Activated T-cell treated with anti-CD3 and anti-CD28 coated beads, Interleukin-2, amount 50 U/mL, for 1 hour (primary cell): ENCODE results near the gene CD247.

Experiments
- DNase-seq: peaks from one replicate; pipeline ENCODE4 v3.0.0-alpha.2; 2020

CD247 gene

GRCh38 chr1:167541610-167542009 lies 23.3 kb upstream of the CD247 start:
- DNase-seq: no peak

GRCh38 chr1:167541003-167541402 lies 22.7 kb upstream of the CD247 start:
- no peak for DNase-seq

GRCh38 chr1:167538657-167539056 lies 20.3 kb upstream of the CD247 start:
- DNase-seq: no peak

DNA sequence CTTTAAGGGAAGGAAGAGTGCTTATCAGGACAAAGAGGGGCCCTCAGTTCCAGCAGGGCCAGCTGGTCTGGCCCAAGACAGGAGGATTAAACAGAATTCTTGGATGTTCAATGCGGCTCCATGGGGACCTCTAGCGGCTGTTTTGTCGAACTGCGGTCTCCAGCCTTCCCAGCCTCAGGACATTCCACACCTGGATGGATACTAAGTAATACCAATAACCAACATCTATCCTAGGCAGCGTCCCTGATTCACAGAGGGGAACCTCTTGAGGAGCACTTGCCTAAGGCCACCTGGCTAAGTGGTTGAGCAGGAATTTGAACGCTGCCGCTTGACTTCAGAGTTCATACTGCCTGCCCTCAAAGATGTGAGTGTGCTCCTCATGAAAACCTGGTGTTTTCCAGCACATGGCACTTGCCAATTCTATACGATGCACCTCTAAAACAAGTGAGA lies 15.5 kb upstream of the CD247 start:
- DNase-seq: peak; percentile 73

DNA sequence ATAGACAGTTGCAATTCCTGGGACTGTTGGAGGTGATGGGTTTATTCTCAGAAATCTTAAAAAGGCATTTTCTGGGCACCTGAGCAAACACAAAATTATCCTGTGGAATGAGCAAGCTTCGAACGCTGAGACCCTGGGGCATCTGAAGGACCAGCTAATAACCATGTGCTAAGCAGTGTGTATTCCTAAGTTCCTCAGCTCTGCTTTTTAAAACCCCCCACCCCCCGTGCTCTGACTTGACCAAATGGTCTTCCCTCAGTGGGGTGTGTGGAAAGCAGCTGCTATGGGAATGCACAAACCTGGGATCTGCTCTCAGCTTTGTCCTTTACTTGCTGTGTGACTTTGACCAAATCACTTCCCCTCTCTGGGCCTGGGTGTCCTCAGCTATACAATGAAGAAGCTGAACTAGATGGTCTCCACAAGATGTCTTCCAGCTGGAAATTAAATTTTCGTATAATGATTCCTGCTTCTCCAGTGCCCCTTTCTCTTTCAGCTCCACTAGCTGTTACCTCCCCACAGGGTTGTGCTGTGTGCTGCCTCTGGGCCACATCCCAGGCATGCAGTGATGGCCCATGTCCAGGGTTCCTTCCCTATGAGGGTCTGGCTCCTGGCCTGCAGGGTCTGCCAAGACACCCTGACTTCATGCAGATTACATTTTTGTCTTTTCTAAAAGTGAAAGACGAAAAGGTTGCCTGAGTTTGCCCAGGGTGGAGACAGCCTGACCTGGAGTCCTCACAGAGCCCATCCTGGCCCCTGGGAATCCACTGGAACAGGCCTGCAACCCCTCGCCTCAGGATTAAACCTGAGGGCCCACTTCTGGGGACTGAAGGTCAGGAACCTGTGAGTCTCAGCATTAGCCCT lies 14.9 kb upstream of the CD247 start:
- no peak for DNase-seq

DNA sequence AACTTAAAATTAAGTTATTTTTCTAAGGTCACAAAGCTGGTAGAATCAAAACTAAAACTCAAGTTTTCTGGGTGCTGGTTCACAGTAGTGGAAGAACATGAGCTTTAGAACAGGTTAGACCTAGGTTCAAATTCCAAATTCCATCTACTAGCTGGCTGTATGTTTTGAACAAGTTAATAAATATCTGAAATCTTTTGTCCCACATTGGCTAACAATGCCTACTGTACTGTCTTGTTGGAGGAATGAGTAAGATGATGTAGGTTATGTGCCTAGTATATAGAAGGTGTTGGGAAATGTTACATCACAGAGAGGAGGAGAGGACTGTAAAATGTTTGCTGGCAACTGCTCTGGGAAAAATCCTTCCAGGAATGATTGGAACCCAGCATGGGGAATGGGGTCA lies 14.0 kb upstream of the CD247 start:
- no peak for DNase-seq

DNA sequence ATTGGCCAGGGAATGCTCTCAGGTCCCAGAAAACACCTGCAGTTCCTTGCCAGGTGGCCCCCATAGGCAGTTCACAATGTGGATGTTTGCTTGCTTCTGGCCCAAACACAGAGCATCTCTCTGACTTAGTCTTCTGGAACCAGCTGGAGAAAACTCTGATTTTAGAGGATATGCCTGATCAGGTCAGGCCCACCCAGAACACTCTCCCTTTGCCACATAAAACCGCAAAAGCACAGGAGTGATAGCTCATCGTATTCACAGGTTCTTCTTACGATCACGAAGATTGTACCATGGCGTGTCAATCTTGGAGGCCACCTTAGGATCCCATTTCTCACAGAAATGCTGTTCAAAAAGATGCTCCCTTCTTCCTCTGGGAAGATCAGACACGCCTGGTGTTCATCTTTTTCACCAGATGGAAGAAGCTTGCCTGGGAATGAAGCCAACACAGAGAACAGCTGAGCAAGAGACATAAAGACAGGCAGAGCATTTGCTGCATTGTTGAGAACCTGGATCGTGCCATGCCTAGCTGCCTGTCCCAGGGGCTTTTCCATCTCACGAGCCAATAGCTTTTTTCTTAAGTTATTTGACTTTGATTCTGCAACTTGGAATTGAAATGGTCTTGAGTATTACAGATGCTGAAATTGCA lies 11.6 kb upstream of the CD247 start:
- DNase-seq: no peak

DNA sequence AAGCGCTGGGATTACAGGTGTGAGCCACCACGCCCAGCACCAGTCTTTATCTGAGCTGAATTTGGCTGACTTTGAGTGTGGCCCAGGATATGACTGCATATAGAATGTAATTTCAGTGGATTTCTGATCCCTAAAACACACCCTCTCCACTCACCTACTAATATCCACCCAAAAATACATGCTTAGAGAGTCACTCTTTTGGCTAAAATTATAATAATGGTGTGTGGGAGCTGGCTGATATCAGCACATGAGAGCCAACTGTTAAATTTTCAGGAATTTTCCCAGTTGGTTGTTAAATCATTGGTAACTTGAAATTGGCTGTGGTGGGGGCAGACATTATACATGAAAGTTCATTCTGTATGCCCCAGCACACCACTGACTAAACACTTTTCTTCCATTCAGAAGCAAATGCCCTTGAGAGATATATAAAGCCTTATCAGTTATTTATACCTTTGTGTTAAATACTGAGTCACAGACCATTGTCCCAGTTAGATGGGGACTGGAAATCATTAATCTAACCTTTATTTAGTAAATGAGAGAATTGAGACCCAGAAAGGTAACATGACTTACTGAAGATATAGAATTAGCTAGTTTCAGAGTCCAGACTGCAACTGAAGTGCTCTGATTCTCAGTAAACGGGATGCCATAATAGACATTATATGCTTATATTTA lies 9.9 kb upstream of the CD247 start:
- DNase-seq: no peak

GRCh38 chr1:167526667-167527383 lies 8.5 kb upstream of the CD247 start:
- DNase-seq: no peak

DNA sequence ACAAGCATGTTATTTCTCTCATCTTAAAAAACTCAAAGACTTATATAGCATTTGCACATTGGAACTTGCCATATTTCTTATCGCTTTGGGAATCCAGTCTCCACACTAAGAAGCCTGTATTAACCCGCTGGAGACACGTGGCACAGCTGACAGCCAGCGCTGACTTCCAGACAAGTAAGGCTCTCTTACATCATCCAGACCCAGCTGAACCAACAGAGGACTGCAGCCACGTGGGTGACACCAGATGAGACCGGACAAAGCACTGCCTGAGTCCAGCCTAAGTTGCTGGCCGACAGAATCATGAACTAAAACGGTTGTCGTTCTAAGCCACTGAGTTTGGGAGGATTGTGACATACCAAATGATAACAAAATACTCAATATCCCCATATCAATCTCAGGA lies 6.3 kb upstream of the CD247 start:
- DNase-seq: no peak

DNA sequence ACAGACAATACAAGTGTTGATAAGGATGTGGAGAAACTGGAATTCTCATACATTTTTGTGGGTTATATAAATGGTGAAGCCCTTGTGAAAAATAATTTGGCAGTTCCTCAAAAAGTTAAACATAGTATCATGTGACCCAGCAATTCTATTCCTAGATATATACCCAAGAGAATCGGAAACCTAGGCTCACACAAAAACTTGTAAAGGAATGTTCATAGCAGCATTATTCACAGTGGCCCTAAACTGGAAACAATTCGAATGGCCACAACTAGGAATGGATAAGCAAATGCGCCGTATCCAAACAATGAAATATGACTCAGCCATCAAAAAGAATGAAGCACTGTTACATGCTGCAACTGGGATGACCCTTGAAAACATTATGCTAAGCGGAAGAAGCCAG lies 3.9 kb upstream of the CD247 start:
- no peak for DNase-seq

DNA sequence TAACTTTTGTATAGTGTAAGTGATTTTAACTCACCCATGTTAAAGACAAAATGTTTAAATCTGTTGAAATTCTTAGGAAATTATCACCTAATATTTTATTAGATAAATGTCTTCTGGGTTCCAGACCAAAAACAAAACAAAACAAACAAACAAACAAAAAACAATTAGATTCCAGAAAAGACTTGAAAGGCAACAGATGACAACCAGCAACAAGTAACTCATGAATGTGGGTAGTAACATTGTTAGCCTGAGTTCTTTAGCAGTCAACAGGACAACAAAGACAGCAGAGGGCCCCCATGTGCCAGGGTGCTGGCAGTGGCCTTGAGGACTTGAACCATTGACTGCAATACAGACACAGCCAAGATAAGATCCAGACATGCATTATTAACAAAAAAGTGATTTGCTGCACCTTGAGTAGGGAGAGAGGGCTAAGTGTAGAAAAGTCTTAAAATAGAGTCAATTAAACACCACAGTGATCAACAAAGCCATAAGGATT lies 2.4 kb upstream of the CD247 start:
- no peak for DNase-seq

DNA sequence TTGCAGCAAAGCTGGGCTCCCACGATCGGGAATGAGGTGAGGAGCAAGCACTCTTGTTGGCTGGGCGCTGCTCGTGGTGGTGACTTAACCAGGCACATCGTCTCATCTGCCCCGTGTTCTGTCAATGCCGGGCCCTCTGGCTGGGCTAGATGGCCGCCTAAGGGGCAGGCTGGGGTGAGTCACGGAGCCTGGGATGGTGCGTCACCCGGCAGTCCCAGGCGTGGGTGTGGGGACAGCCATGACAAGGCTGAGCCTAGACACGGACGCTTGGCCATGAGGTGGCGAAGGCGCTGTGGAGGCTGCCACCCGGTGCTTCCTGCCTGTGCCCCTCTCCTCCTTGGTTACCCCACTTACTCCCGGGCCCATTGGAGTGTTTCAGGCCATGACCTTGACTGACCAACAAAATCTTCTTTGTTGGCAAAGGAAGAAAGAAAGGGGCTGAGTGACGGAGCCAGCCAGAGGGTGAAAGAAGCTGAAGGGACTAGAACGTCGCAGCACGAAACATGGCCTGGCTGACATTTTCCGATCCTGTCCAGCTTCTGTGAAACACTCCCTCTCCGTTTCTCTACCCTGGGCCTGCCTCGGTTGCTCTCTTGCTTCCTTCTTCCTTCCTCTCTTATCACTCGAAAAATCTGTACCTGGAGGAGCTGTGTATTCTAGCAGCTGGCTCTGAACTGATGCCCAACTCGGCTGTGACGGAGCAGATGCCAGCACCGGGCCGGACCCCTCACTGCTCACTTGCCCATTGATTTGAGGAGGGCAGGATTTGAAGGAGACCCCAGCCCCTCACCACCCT lies 596 bp downstream of the CD247 start:
- DNase-seq: peak; percentile 88

DNA sequence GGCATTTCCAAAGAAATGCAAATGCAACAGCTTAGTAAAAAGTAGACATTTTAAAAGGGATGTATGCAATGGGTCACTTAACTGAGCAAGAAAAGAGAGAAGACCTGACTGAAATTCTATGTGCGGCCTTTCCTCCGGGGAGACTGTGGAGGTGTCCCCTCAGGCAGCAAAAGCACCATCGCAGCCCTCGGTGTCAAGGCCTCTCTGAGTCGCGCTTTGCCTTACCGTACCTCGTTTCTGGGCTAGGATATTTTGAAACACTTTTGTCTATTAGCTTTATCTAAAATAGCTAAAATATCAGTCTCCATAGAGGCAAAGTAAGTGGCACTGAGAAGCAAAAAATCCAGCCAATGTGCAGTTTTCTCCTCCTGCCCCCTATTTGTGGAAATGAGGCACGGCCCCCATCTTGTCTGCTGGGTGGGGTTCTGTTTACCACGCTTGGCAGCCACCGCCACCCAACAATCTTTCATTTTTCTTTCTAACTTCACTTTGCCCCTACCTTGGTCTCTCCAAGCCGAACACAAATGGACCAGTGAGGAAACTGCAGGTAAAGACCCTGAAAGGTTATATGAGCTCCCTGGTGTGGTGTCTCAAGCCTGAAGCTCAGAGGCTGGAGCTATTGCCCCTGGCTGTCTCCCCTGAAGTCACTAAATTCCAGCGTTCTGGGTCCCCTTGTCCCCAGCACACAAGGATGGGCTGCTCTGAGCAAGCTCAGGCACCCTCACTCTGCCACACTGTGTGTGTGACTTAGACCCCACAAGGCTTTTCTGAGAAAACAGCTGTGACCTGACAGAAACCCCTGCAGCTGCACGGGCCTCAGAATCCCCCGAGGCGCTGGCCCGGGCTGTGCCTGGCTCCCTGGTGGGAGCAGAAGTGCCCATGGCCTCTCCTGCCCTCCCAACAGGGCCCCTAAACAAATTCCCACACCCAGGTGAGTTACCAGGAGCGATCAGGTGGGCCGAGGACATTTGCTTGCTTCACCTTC lies 1.6 kb downstream of the CD247 start:
- peak; percentile 58 for DNase-seq

DNA sequence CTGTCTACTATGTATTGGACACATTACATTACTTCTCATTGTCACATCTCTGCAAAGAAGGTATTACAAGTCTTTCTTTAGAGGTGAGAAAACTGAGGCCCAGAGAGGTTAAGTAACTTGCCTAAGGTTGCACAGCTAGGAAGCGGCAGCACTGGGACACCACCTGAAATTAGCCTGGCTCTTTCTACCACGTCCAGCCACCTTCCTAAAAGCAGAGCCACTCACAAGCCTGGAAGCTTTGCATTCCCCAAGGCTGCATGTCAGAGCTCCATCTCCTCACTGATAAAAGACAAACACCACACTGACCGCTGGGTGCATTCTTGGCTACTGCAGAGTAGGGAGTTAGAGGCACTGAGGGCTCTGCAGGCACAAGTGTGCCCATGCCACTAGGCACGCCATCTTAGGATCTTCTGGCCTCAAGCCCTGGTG lies 2.4 kb downstream of the CD247 start:
- no peak for DNase-seq

DNA sequence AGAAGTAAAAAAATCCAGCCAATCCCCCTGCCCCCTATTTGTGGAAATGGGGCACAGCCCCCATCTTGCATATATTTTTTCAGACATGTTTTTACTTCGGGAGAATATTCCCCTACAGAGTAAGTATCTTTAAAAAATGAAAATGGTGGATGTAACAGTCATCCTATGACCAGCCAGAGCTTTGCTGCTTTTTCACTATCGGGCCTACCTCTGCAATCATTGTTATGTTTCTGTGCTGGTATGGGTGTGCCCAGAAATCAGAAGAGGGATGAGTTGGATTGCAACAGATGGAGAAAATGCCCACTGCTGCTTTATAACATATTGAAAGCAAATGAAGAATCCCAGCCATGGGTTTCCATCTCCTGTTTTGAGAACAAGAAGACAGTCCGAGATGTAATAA lies 2.9 kb downstream of the CD247 start:
- no peak for DNase-seq

DNA sequence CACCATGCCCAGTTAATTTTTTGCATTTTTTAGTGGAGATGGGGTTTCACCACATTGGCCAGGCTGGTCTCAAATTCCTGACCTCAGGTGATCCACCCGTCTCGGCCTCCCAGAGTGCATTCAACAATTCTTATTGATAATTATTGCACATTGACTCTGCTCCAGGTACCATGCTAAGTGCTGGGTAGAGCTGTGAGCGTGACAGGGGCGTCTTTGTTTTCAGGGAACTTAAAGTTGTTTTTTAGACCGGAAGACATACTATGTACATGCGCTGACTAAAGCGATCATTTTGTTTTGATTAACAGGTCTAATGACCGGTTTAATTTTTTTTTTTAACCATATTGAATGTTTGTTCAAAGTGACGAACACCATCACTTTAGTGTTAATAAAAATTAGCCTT lies 4.0 kb downstream of the CD247 start:
- no peak for DNase-seq

DNA sequence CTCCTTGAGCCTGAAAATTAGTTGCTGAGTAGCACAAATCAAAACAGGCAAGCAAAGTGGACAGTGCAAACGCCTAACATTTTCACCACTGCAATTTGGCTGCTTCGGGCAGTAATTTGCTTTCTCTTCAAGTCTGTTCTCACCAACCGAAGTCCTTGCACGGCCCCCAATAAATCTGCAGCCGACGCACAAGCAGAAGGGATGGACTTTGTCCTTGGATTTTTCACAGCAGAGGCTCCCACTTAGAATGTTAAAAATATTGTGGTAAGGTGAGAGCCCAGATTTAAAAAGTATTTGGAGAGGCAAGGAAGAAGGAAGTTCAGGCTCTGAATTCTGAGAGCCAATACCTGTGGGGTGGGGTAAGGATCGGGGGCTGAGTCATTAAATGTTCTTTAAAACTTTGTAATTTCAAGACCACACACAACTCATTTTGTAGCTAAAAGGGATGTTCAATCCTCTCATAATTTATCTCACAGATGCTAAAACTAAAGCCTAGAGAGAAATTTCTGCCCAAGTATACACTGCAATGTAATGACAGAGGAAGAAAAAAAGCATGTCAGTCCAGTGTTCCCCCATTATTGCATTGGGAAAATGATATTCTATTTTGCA lies 6.2 kb downstream of the CD247 start:
- DNase-seq: no peak

GRCh38 chr1:167511374-167511986 lies 6.8 kb downstream of the CD247 start:
- DNase-seq: no peak

DNA sequence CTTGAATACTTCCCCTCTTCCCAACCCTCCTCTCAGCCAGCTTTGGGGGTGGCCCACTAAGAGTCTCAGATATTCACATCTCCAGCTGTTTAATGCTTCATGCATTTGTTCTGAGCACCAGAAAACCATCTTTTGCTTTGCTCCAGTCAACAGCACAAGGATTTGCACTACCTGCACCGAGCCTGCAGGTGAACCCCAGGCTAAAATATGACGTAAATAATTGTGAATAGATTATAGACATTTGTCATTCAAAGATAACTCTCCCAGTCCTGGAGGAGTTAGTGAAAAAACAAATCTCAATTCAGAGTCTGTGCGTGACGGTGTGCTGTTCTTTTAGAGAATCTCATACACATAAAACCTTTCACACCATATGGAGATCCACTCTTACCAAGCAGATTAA lies 7.4 kb downstream of the CD247 start:
- no peak for DNase-seq
